MCF 10A (cell line): Measurements from ENCODE around the gene TNFSF18. TPM values are rescaled to one million over a fixed set of nuclear protein-coding genes. Genes with fewer than 3 reads are reported as not detected.

Source experiments
- BruUV-seq: library from RNA; stranded (reverse); fragments of 400-500 nt; replicated peaks from 2 replicates; lab custom pipeline; 2021; lab: Mats Ljungman, UMichigan
- CTCF ChIA-PET: fragments of 300-600 bp; sonication (Branson Sonifier 250); formaldehyde crosslinking; extraction: SDS; loops from one replicate; lab custom pipeline; 2021; ENCODE audit warnings: antibody characterized with exemption, inconsistent platforms; lab: Yijun Ruan, JAX
- POLR2A ChIA-PET: fragments of 300-600, 350-650 bp; sonication (Branson Sonifier 250); formaldehyde crosslinking; extraction: SDS; loops from one replicate; lab custom pipeline; 2020; ENCODE audit warnings: antibody characterized with exemption, inconsistent platforms; lab: Yijun Ruan, JAX
- DNase-seq: peaks from one replicate; pipeline ENCODE4 v3.0.0-alpha.2; 2018; ENCODE audit not compliant: unreplicated experiment
- H3K27ac Mint-ChIP-seq: one replicate; pipeline ENCODE4 v1.8.0; 2022; ENCODE audit warnings: mild to moderate bottlenecking, low read depth, mixed read lengths; ENCODE audit not compliant: unreplicated experiment
- H3K27me3 Mint-ChIP-seq: one replicate; pipeline ENCODE4 v1.8.0; 2022; ENCODE audit warnings: mixed read lengths; ENCODE audit not compliant: insufficient read depth, unreplicated experiment
- H3K36me3 Mint-ChIP-seq: one replicate; pipeline ENCODE4 v1.8.0; 2022; ENCODE audit warnings: mild to moderate bottlenecking, moderate library complexity, mixed read lengths; ENCODE audit not compliant: insufficient read depth, unreplicated experiment
- H3K4me1 Mint-ChIP-seq: one replicate; pipeline ENCODE4 v1.8.0; 2022; ENCODE audit warnings: mixed read lengths; ENCODE audit not compliant: insufficient read depth, unreplicated experiment
- H3K4me3 Mint-ChIP-seq: one replicate; pipeline ENCODE4 v1.8.0; 2022; ENCODE audit warnings: mild to moderate bottlenecking, moderate library complexity, mixed read lengths; ENCODE audit not compliant: unreplicated experiment
- H3K9me3 Mint-ChIP-seq: one replicate; pipeline ENCODE4 v1.8.0; 2022; ENCODE audit warnings: mixed read lengths; ENCODE audit not compliant: unreplicated experiment
- CTCF ChIP-seq: fragments of 200-600 bp; IDR thresholded peaks from one replicate; pipeline ENCODE4 v1.8.0; 2022; ENCODE audit warnings: antibody characterized with exemption, mild to moderate bottlenecking; ENCODE audit not compliant: unreplicated experiment
- intact Hi-C: fragments of 100-400 bp; cut with micrococcal nuclease; formaldehyde crosslinking; loops from 2 replicates; pipeline ENCODE4 v1.14.1; 2022
- total RNA-seq: library from RNA; stranded (reverse); gene quantifications from 2 replicates; pipeline ENCODE4 v1.2.3, GENCODE V29; 2022

Gene TNFSF18
- total RNA-seq, 1 experiment from 2014 or later: 0.49 TPM

- Mint-ChIP-seq H3K4me3 (no peak overlapping the region), H3K27ac (no peak overlapping the region), H3K9me3 (no peaks in the 10 kb centered on the region), H3K4me1 (peaks cover 12% of the 10 kb centered on the region), H3K27me3 (no peaks in the 10 kb centered on the region), H3K36me3 (no peaks in the 10 kb centered on the region)
- peak; percentile 39 for DNase-seq
- intact Hi-C loops: no loop called here
- TF ChIP-seq CTCF: no peak
- ChIA-PET POLR2A (no interaction called here), CTCF (no interaction called here)
- no TSS peak for BruUV-seq
Measured at GRCh38 chr1:173095632-173096031, 44.9 kb upstream of the TNFSF18 start.

GRCh38 chr1:173094541-173094940 is 43.8 kb upstream of the TNFSF18 start:
- ChIA-PET CTCF (no interaction called here), POLR2A (interaction anchor here (0.6 to 1.3 kb wide), 2 partner anchors 91 to 460 kb away, joined by 3 to 4 read pairs; no protein-coding TSS in a partner anchor)
- BruUV-seq: no TSS peak
- no peaks in the 10 kb centered on the region for H3K36me3 Mint-ChIP-seq
- H3K4me3 Mint-ChIP-seq: no peak overlapping the region
- H3K27me3 Mint-ChIP-seq: no peaks in the 10 kb centered on the region
- no peaks in the 10 kb centered on the region for H3K9me3 Mint-ChIP-seq
- no peak overlapping the region for H3K27ac Mint-ChIP-seq
- peaks cover 12% of the 10 kb centered on the region for H3K4me1 Mint-ChIP-seq
- TF ChIP-seq CTCF: no peak
- DNase-seq: no peak
- intact Hi-C loops: no loop called here

GRCh38 chr1:173093691-173094445 is 43.1 kb upstream of the TNFSF18 start:
- H3K4me1 Mint-ChIP-seq: peaks cover 12% of the 10 kb centered on the region
- no peak overlapping the region for H3K27ac Mint-ChIP-seq
- no peaks in the 10 kb centered on the region for H3K36me3 Mint-ChIP-seq
- no peak overlapping the region for H3K4me3 Mint-ChIP-seq
- no peaks in the 10 kb centered on the region for H3K9me3 Mint-ChIP-seq
- DNase-seq: no peak
- no TSS peak for BruUV-seq
- intact Hi-C loops: no loop called here
- ChIA-PET POLR2A (interaction anchor here (0.6 to 1.3 kb wide), 3 partner anchors 90 to 459 kb away, joined by 3 to 4 read pairs (median 3); no protein-coding TSS in a partner anchor), CTCF (interaction anchor here (0.7 kb wide), 1 partner anchor 108 kb away, joined by 3 read pairs; no protein-coding TSS in a partner anchor)
- H3K27me3 Mint-ChIP-seq: no peaks in the 10 kb centered on the region
- no peak for TF ChIP-seq CTCF

GRCh38 chr1:173084292-173084691 is 33.6 kb upstream of the TNFSF18 start:
- no TSS peak for BruUV-seq
- intact Hi-C loops: no loop called here
- POLR2A ChIA-PET: interaction anchor here (0.6 kb wide), 1 partner anchor 21 kb away, joined by 5 read pairs; no protein-coding TSS in a partner anchor
- Mint-ChIP-seq H3K27me3 (no peaks in the 10 kb centered on the region), H3K27ac (no peak overlapping the region), H3K4me1 (no peaks in the 10 kb centered on the region), H3K9me3 (no peaks in the 10 kb centered on the region), H3K4me3 (no peak overlapping the region), H3K36me3 (no peaks in the 10 kb centered on the region)
- DNase-seq: no peak
- CTCF ChIA-PET: interaction anchor here (0.8 kb wide), 1 partner anchor 1056 kb away, joined by 4 read pairs; no protein-coding TSS in a partner anchor
- no peak for TF ChIP-seq CTCF
